HG03060 (cell line): ENCODE data around the gene IL1A.

ENCODE experiments used
- ATAC-seq: cut with Tn5 transposase; IDR thresholded peaks from one replicate; pipeline ENCODE4 v1.9.1; 2021; ENCODE audit warnings: low read depth, moderate number of reproducible peaks; ENCODE audit not compliant: unreplicated experiment

The IL1A gene

DNA sequence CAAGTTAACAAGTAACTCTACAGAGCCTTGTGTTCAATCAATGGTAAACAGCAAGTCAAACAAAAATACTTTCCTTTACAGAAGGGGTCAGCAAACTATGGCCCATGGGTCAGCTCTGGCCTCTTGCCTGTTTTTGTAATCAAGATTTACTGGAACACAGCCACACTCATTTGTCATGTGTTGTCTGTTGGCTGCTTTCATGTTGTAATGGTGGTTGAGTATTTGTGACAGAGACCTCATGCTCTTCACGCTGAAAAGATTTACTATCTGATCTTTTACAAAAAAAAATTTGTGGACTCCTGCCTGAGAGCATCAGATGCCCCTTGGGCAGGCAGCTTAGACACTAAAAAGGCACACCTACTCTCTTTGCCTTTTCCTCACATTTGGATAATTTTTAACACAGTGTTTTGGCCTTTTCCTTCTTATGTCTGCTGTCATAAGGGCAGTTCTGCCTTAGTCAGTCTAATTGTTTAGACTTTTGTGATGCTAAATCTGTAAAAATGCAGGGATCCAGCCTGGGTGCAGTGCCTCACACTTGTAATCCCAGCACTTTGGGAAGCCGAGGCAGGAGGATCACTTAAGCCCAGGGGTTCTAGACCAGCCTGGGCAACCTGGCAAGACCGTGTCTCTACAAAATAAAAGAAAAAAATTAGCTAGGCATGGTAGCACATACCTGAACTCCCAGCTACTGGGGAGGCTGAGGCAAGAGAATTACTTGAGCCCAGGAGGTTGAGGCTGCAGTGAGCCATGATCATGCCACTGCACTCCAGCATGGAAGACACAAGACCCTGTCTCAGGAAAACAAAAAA is 34.0 kb upstream of the IL1A start:
- no peak for ATAC-seq

DNA sequence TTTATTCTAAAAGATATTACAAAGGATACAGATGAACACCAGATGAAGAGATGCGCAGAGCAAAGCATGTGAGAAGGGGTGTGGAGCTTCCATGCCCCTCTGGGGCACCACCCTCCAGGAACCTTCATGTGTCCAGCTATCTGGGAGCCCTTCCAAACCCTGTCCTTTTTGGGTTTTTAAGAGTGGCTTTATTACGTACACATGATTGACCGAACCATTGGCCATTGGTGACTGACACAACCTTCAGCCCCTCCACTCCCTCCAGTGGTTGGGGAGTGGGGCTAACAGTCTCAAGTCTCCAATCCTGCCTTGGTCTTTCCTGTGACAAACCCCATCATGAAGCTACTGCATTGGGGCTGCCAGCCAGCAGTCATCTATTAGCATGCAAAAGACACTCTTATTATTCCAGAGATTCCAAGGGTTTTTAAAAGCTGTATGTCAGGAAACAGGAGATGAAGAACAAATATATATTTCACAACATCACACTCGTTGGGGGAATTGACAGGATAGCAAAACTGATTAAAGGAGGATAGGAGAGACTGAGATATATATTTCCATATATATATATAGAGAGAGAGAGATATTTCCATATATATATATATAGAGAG is 32.9 kb upstream of the IL1A start:
- ATAC-seq = no peak

DNA sequence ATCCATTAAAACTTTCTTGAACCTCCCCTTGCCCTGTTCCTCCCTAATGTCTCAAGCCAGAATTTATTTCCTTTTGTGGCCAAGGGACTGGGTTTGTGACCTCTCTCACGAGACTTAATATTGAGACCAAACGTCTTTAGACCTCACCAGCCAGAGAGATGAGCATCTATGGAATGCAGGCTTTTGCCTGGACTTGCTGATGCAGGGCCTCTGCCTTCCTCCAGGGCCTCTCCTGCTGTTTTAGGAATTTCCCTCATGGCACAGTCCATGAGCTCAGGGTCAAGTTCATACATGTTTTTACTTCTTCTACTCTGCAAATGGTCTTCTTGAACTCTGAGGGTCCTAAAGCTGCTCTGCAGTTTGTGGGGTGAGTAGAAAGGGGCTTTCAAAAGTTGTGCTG is 30.0 kb upstream of the IL1A start:
- no peak for ATAC-seq

DNA sequence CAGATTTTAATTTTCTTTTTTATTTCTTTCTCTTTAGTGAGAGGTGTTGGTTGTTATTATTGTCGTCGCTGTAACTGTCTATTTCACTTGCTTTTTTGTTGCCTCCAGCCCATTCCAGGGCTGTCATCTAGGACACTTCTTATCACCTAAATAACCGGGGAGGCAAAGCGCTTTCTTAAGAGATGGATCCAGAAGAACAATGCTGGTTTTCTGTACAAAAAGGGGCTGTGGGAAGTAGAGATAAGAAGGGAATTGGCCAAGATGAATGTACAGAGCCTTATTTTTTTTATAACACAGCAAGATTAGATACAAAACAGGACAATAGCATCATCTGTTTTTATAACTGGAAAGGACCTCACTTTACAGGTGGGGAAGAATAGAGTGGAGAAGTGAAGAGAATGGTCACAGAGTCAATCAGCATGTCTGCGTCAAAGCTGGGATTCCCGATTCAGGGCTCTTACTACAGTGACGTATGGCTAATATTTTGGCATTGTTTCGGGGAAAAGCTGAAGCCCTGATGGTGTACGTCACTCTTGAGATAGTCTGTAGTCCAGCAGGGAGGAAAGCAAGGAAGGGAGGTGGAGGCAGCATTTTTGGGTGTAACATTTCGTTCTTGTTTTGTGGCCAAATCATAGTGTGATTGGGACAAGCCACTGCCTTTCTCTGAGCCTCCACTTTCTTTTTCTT is 29.1 kb upstream of the IL1A start:
- no peak for ATAC-seq

DNA sequence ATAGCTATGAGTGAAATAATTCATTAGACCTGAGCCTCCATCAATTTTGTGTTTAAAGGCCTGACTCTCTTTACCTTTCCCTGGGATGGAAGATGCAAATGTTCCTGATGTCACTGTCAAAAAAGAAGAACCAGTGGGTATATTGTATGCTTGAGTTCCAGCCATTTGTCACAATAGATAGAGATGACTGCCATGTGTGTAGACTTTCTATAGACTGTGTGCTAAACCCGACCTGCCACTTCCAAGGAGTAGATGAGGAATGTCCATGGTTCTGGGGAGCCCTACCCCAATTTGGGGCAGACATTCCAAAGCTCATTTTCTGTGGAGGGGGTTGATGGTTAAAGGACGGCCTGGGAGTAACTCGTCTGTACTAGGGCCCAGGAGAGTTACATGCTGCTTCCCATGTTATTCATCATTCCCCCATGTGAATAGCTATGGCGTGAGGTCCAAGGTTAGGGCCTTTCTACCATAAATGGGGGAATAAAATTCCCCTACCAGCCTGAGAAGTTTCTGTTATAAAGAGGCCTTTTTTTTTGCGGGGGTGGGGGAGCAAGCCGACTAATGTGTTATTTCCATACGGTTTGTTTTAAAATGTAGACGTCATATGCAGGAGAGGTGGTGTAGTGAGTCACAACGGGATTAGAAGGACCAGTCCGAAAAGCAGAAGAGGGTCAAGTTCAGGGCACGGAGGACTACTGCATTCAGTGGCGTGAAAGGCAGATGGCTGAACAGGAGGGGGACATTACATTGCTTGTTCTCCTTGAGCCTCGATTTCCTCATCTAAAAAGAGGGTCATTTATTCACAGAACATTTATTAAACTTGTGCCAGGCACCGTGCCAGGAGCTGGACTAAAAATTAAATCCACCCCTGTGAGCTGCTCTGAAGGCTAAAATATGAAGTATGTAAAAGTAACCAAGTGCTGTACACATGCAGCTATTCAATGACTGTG is 28.3 kb upstream of the IL1A start:
- no peak for ATAC-seq

DNA sequence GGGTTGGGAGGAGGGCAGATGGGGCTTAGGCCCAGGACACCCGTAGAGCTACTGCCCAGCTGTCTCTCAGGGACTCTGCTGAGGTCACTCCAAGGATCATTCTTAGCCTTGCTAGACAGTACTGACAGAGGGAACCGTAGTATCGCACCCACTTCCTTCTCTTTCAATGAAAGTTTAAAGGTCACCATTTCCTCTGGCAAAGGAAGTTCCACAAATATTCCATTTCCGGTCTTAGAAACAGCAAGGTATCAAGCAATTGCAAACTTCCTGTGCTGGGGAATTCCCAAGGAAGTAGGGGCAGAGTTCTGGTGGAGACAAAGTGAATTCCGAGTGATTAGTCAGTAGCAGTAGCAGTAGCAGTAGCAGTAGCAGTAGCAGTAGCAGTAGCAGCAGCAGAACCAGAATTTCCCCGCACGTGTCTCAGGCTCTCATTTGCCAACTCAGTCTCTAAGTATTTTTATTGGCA is 27.6 kb upstream of the IL1A start:
- ATAC-seq = no peak

DNA sequence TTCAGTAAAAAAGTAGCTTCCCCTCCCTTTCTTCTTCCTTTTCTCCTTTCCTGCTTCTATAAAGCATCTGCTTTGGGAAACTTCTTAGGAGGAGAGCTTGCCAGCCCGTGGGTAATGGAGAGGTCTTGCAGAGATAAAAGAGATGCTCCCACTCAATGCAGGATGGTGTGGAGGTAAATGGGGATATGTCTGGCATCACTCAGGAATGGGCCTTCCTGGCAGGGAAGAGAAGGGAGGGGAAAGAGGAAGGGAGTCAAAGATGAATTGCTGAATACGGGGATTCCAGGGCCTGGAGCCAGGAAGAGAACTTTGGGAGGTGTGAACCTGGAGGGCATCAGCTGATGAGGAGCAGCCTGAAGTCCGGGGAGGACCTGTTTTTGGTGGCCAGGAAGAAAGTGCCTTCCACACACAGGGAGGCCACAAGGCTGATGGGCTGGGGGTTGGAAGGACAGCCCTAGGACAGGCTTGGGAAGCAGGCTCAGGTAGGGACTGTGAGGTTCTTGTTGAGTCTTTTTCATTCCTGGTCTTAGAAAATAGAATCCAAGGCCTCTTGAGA is 27.1 kb upstream of the IL1A start:
- ATAC-seq = no peak

DNA sequence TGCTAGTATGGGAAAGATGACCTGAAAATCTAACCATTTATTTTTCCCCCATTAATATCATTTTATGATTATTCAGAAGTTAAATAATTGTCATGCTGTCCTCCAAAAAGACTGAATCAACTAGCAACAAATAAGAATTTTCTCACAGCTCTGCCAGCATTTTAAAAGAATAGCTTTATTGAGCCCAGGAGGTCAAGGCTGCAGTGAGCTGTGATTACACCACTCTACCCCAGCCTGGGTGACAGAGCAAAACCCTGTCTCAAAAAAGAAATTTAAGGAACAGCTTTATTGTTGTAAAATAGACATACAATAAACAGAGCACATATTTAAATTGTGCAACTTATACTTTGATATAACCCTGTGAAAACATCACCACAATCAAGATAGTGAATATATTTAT is 24.8 kb upstream of the IL1A start:
- ATAC-seq = no peak

DNA sequence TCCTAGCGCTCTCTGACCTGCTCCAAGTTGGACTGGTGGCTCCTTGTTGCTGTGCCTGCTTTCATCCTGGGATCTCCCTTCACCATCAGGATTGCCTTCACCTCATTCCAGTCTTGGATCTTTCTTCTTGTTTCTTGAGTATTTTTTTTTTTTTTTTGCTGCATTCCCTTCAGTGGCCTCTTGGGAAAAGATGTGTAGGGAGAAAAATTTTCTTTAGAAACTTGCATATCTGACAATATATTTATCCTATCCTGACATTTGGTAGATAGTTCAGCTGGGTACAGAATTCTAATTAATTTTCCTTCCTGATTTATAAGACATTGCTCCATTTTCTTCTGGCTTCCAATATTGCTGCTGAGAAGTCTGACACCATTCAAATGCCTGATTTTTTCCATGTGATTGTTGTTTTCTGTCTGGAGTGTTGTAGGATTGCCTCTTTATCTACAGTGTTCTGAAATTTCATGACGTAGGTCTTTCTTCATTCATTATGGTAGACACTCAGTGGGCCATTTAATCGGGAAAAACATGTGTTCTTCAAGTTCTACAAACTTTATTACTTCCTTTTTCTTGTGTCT is 23.0 kb upstream of the IL1A start:
- no peak for ATAC-seq

DNA sequence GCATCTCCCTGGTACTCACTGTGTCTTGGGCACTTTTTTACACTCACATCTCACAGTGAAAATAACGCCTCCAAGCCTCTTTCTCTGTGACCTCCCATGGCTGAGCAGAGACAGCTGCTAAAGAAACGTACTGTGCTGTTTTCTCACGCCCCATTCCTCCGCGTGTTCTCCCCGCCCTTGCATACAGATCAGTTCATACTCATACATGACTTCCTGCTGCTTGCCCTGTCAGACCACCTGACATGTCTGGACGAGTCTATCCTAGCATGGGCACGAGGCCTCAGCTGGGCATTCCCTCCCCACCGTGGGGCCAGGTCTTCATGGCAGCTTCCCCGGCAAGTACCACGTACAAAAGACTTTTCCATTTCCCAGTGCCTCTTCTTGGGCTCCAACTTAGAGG is 21.2 kb upstream of the IL1A start:
- no peak for ATAC-seq

DNA sequence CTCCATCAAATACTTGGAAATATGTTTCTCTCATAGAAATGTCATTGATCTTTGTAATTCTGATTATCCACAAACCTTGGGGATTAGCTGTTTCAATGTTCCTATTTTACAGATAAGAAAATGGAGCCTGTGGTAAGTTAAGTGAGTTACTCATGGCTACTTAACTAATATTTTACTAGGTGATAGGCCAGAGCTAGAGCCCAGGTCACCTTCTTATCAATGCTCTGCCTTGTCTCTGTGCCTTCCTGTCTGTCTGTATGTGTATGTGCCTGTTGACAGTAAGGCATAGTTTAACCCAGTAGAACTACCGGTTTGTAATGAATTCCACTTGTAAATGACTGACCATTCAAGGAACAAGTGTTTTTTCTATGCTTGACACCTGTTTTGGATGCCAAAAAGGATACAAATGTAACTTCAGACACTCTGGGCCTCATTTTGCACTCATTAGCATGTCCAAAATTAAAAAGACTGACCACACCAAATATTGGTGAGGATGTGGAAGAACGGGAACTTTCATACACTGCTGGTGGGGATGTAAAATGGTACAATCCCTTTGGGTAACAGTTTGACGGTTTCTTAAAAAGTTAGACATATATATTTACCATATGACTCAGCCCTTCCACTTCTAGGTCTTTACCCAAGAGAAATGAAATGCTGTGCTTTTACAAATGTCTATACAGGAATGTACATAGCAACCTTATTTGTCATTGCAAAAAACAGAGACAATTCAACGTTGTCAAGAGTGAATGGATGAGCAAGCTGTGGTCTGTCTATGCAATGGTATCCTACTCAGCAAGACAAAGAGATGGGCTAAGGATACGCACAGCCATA is 19.6 kb upstream of the IL1A start:
- peak; percentile 52 for ATAC-seq

DNA sequence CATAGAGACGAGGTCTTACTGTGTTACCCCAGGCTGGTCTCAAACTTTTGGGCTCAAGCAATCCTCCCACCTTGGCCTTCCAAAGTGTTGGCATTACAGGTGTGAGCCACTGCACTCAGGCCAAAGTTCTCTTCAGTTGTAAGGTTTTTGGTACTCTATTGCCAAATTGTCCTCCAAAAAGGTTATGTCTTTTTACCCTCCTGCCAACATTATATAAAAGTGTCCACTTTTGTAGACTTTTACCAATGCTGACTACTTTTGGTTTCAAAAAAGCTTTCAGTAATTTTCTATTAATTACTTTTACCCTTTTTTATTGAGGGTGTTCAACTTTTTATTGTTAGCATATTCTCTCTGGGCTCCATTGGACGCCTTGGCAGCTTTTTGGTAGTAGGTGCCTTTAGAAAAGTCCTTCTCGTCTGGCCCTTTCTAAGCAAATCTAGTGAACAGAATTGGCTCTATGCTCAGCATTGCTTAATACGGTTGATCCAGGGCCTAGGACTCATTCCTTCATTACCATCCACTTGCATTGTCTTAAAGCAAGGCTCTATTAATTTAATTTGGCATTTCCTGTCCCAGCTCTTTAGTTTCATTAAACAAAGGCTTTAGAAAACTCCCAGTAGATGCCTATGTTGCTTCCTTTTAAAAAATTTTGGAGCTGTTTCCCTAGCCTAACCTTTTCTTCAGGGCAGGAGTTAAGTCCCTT is 16.7 kb upstream of the IL1A start:
- no peak for ATAC-seq

DNA sequence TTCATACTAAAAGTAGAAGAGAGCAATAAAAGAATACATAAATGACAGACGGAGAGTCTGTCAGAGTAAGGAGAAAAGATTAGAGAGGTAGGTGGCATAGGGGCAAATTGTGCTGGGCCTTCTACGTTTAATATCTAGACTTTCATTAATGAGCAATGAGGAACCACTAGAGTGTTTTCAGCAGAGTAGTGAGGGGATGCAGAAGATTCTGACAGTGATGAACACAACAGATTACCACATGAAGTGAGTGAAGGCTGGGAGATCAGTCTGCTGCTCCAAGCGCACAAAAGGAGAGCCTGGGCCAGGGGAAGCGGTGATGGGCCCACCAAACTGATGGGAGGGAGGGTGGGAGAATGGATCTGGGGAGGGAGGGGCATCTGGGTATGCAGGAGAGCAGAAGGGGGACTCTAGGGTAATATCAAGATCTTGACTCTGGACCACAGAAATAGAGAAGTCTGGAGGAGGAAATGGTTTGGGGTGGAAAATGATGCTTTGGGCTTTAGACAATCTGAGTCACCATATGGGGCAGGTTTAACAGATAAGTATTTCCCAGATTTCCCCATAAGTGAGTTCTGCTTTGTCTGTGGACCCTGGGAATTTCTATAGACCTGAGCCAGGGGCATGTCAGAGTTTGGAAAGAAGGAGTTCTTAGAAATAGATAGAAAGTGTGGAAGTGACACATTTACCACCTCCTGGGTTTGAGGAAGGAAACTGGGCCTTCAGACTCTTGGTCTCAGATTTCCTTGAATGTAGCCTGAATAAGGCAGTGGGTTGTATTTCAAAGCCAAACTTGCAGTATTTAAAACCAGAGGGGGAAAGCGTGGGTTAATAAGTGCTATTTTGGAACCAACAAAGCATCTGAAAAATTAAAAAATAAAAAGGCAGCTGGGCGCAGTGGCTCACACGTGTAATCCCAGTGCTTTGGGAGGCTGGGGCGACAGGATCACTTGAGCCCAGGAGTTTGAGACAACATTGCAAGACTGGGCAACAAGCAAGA is 15.0 kb upstream of the IL1A start:
- ATAC-seq = no peak

DNA sequence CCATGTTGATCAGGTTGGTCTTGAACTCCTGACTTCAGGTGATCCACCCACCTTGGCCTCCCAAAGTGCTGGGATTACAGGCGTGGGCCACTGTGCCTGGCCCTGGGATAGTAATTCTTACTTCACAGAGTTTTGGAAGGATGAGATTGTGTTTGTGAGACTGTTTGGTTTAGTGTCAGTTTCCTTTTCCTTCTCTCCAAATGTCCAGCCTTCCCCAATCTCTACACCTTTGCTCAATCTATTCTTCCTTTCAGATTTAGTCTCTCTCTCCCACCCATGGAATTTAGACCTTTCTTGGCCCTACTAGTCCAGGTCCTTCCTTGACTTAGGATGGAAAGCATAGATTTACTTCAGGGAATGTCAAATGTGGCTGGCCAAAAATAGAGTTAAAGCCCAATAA is 12.2 kb upstream of the IL1A start:
- no peak for ATAC-seq

DNA sequence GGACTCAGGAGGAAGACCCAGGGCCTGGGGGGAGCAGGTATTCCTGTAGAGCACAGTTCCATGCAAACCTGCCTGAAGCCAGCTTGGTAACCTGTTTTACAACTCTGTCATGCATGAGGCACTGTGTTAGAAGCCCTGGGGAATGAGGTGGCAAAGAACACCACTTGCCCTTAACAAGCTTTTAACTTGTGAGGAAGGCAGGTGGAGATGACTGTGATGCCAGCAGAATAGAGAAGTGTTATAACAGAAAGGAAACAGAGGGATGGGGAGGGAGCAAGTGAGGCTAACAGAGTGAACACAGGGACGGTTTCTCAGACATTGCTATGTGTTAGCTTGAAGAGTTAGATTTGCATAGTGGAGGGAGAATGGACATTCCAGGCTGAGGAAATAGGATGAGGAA is 11.5 kb upstream of the IL1A start:
- no peak for ATAC-seq

DNA sequence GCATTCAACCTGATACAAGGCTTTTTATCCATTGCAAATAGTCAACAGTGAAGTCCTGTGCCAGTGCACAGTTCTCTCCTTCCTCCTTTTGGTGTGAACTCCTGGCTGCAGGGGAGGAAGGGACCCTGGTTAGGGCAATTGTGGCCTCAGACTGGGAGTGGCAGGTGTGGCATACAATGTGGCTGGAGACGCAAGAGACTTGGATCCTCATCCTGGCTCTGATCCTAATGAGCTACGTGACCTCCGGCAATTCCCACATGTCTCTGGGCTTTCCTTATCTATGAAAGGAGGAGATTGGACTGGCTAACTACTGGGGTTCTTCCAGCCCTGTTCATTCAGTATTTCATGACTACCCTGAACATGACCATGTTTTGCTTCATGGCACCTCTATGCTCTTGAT is 10.5 kb upstream of the IL1A start:
- ATAC-seq = no peak

DNA sequence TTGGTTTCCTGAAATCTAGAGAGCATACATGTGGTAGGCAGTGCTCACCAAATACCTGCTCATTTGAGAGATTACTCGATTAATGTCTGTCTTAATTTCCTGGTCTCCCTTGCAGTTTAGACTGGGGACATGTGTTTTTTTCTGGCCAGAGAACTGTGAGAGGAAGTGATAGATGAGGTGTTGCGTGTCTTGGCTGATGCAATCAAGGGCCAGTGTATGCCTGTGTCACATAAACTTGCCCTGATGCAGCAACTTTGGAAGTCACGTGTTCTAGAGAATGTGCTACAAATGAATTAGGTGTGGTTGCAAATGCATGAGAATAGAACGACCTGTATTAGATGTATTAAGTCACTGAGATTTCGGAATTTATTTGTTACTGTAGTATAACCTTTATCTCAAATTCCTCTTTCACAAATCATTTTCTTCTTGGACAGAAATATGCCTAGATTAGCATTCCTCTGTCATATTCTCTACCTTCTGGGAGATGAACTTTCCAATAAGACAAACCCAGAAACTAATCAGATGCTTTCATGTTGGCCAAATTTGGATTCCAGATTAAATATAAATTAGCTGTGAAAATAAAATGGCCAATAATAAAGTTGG is 9.9 kb upstream of the IL1A start:
- ATAC-seq = peak; percentile 64
